Measurements from ENCODE around the gene CLSTN3. TPM values are rescaled to one million over a fixed set of nuclear protein-coding genes. Genes with fewer than 3 reads are reported as not detected.

The CLSTN3 gene
- total and polyA plus RNA-seq, 5 donors from 2014 or later: 2.2 to 64.9 (median 4.1) TPM

DNA sequence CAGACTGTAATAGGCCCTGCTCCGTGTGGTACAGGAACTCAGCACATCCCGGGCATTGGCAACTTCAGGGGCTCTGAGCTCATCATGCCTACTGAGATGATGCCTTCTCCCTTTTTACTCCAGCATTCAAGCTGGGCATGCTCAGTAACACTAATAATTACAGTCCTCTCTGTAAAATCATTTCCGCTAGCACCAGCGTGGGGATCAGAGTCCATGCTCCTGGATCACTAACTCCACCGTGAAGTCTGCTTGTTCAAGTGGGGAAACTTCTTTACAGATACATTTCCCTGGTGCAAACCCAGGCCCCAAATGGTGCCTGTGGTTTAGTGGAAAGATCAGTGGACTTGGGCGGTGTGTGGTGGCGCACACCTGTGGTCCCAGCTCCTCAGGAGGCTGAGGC is 16.7 kb downstream of the CLSTN3 start:
- no peaks in the 10 kb centered on the region for H3K27me3 ChIP-seq (ENCODE audit: control insufficient read depth, insufficient read depth, low read length)
- DNase-seq (no peak), ATAC-seq (ENCODE audit: low read depth in 2 of 2) (no peak)
- H3K36me3 ChIP-seq (ENCODE audit: control insufficient read depth, insufficient read depth, low read length): peaks cover 51% of the 10 kb centered on the region
- Mint-ChIP-seq H3K27ac (no peak overlapping the region), H3K4me1 (peaks cover 0 to 3% (median under 1%) of the 10 kb centered on the region in 4 donors), H3K9me3 (no peaks in the 10 kb centered on the region), H3K27me3 (no peaks in the 10 kb centered on the region), H3K4me3 (no peak overlapping the region), H3K36me3 (peaks cover 38% of the 10 kb centered on the region)
- no peaks in the 10 kb centered on the region for H3K4me1 ChIP-seq (ENCODE audit: control insufficient read depth, insufficient read depth, low read length, poor library complexity, severe bottlenecking)
- H3K27ac ChIP-seq (ENCODE audit: insufficient read depth, low read length, poor library complexity, severe bottlenecking): no peak overlapping the region
- H3K4me3 ChIP-seq (ENCODE audit: low read depth, low read length): no peak overlapping the region
- H3K9me3 ChIP-seq (ENCODE audit: control insufficient read depth in 2 of 2, low read length in 2 of 2): no peaks in the 10 kb centered on the region

DNA sequence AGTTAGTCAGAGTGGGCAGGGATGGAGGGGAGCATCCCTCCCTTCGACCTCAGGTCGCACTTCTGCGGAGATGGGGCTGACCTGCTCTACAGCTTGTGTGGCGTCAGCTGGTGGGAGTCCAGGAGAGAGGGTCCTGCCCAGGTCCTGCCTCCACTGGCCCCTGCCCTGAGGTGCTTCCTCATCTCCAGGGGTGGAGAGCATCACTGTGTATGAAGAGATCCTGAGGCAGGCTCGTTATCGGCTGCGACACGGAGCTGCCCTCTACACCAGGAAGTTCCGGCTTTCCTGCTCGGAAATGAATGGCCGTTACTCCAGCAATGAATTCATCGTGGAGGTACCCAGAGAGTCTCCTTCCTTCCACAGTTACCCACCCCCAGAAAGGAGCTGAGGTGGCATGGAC is 20.2 kb downstream of the CLSTN3 start:
- Mint-ChIP-seq H3K4me3 (no peak overlapping the region), H3K36me3 (peaks cover 49% of the 10 kb centered on the region), H3K9me3 (no peaks in the 10 kb centered on the region)

DNA sequence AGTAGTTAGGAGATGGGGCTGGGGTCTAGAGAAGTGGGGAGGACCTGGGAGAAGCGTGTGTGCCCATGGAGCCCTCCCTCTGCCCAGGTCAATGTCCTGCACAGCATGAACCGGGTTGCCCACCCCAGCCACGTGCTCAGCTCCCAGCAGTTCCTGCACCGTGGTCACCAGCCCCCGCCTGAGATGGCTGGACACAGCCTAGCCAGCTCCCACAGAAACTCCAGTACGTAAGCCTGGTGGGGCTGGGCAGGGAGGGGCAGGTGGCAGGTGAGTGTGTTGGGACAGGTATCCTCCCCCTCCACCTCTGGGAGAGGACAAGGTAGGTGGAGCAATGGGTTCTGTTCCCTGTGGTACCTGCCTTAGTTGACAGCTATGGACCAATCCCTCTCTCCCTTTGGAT is 20.7 kb downstream of the CLSTN3 start:
- Mint-ChIP-seq H3K4me3 (no peak overlapping the region), H3K27me3 (no peaks in the 10 kb centered on the region), H3K9me3 (no peaks in the 10 kb centered on the region), H3K36me3 (peaks cover 46% of the 10 kb centered on the region), H3K27ac (no peak overlapping the region), H3K4me1 (peaks cover 0 to 4% (median 1%) of the 10 kb centered on the region in 4 donors)
- no peak for ATAC-seq (ENCODE audit: low read depth in 2 of 2)
- no peak overlapping the region for H3K4me3 ChIP-seq (ENCODE audit: low read depth, low read length)
- H3K27ac ChIP-seq (ENCODE audit: insufficient read depth, low read length, poor library complexity, severe bottlenecking): no peak overlapping the region
- no peaks in the 10 kb centered on the region for H3K4me1 ChIP-seq (ENCODE audit: control insufficient read depth, insufficient read depth, low read length, poor library complexity, severe bottlenecking)
- no peak for DNase-seq
- H3K27me3 ChIP-seq (ENCODE audit: control insufficient read depth, insufficient read depth, low read length): no peaks in the 10 kb centered on the region
- no peaks in the 10 kb centered on the region for H3K9me3 ChIP-seq (ENCODE audit: control insufficient read depth in 2 of 2, low read length in 2 of 2)
- peaks cover 69% of the 10 kb centered on the region for H3K36me3 ChIP-seq (ENCODE audit: control insufficient read depth, insufficient read depth, low read length)

More for the DNA sequence above, 20.2 kb downstream of the CLSTN3 start:
- no peaks in the 10 kb centered on the region for H3K4me1 ChIP-seq (ENCODE audit: control insufficient read depth, insufficient read depth, low read length, poor library complexity, severe bottlenecking)
- H3K27ac Mint-ChIP-seq: no peak overlapping the region
- H3K27ac ChIP-seq (ENCODE audit: insufficient read depth, low read length, poor library complexity, severe bottlenecking): no peak overlapping the region
- no peaks in the 10 kb centered on the region for H3K27me3 ChIP-seq (ENCODE audit: control insufficient read depth, insufficient read depth, low read length)
- H3K9me3 ChIP-seq (ENCODE audit: control insufficient read depth in 2 of 2, low read length in 2 of 2): no peaks in the 10 kb centered on the region
- peaks cover 0 to 4% (median 2%) of the 10 kb centered on the region in 4 donors for H3K4me1 Mint-ChIP-seq
- ATAC-seq (ENCODE audit: low read depth in 2 of 2) (no peak), DNase-seq (no peak)
- H3K27me3 Mint-ChIP-seq: no peaks in the 10 kb centered on the region
- peaks cover 67% of the 10 kb centered on the region for H3K36me3 ChIP-seq (ENCODE audit: control insufficient read depth, insufficient read depth, low read length)
- no peak overlapping the region for H3K4me3 ChIP-seq (ENCODE audit: low read depth, low read length)

DNA sequence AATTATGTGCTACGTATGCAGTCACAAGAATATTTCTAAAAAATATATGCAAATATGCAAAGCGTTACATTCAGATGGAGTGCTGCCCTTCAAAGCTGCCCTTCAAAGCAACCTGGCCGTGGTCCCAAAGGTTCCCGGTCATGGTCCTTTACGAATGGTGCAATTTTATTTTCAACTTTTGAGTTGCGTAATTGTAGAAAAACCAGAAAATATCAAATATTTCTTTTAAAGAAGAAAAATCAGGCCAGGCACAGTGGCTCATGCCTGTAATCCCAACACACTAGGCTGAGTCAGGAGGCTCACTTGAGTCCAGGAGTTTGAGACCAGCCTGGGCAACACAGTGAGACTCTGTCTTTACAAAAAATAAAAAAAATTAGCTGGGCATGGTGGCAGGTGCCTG is 21.4 kb downstream of the CLSTN3 start:
- ATAC-seq (ENCODE audit: low read depth in 2 of 2) (no peak), DNase-seq (no peak)
- H3K4me1 Mint-ChIP-seq: peaks cover 0 to 4% (median under 1%) of the 10 kb centered on the region in 4 donors
- Histone ChIP-seq H3K36me3 (ENCODE audit: control insufficient read depth, insufficient read depth, low read length) (peaks cover 64% of the 10 kb centered on the region), H3K27me3 (ENCODE audit: control insufficient read depth, insufficient read depth, low read length) (no peaks in the 10 kb centered on the region), H3K9me3 (ENCODE audit: control insufficient read depth in 2 of 2, low read length in 2 of 2) (no peaks in the 10 kb centered on the region), H3K27ac (ENCODE audit: insufficient read depth, low read length, poor library complexity, severe bottlenecking) (no peak overlapping the region), H3K4me3 (ENCODE audit: low read depth, low read length) (no peak overlapping the region), H3K4me1 (ENCODE audit: control insufficient read depth, insufficient read depth, low read length, poor library complexity, severe bottlenecking) (no peaks in the 10 kb centered on the region)
- H3K27ac Mint-ChIP-seq: no peak overlapping the region
- H3K4me3 Mint-ChIP-seq: no peak overlapping the region
- H3K9me3 Mint-ChIP-seq: no peaks in the 10 kb centered on the region
- no peaks in the 10 kb centered on the region for H3K27me3 Mint-ChIP-seq
- peaks cover 40% of the 10 kb centered on the region for H3K36me3 Mint-ChIP-seq

DNA sequence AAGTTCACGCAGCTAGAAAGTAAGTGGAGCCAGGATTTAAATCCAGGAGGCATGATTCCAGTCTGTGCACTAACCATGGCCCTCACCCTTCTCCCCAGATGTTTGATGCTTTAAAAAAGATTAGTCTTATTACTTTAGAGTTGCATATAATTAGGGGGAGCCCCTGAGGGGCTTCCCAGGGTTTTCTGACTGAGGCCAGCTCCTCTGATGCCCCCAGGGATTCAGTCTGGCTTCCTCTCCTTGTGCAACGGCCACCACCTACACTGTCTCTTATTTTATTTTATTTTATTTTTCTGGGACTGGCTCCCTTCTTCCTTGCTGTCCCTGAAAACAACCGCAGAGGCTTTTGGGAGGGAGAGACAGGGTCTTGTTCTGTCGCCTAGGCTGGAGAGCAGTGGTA is 22.6 kb downstream of the CLSTN3 start:
- no peaks in the 10 kb centered on the region for H3K27me3 ChIP-seq (ENCODE audit: control insufficient read depth, insufficient read depth, low read length)
- Mint-ChIP-seq H3K27ac (peak overlapping the region in 1 of 3 donors; percentile 66), H3K4me3 (no peak overlapping the region), H3K27me3 (no peaks in the 10 kb centered on the region), H3K9me3 (no peaks in the 10 kb centered on the region), H3K4me1 (peaks cover 0 to 4% (median 0%) of the 10 kb centered on the region in 4 donors), H3K36me3 (peaks cover 41% of the 10 kb centered on the region)
- no peaks in the 10 kb centered on the region for H3K9me3 ChIP-seq (ENCODE audit: control insufficient read depth in 2 of 2, low read length in 2 of 2)
- peaks cover 61% of the 10 kb centered on the region for H3K36me3 ChIP-seq (ENCODE audit: control insufficient read depth, insufficient read depth, low read length)
- DNase-seq: no peak
- H3K27ac ChIP-seq (ENCODE audit: insufficient read depth, low read length, poor library complexity, severe bottlenecking): no peak overlapping the region
- no peaks in the 10 kb centered on the region for H3K4me1 ChIP-seq (ENCODE audit: control insufficient read depth, insufficient read depth, low read length, poor library complexity, severe bottlenecking)
- ATAC-seq (ENCODE audit: low read depth in 2 of 2): no peak
- H3K4me3 ChIP-seq (ENCODE audit: low read depth, low read length): no peak overlapping the region

DNA sequence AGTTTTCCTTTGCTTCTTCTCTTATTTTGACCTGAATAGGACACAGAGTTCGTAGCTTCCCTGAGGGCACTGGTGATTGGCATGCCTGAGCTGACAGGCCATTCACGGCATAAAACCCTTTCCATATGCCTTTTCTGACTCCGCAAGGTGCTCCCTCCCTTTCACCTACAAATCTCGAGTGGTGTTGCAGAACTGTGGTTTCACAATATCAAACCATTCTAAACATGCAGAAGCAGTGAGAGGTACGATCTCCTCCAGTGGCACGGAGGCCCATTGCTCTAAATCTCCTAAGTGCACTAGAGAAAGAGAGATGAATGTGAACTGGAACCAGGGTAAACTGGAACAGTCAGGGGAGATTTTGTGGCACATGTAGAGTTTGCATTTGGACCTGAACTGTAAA is 23.9 kb downstream of the CLSTN3 start:
- Histone ChIP-seq H3K27me3 (ENCODE audit: control insufficient read depth, insufficient read depth, low read length) (no peaks in the 10 kb centered on the region), H3K4me3 (ENCODE audit: low read depth, low read length) (no peak overlapping the region), H3K9me3 (ENCODE audit: control insufficient read depth in 2 of 2, low read length in 2 of 2) (no peaks in the 10 kb centered on the region), H3K27ac (ENCODE audit: insufficient read depth, low read length, poor library complexity, severe bottlenecking) (no peak overlapping the region), H3K4me1 (ENCODE audit: control insufficient read depth, insufficient read depth, low read length, poor library complexity, severe bottlenecking) (no peaks in the 10 kb centered on the region), H3K36me3 (ENCODE audit: control insufficient read depth, insufficient read depth, low read length) (peaks cover 53% of the 10 kb centered on the region)
- Mint-ChIP-seq H3K4me3 (no peak overlapping the region), H3K27ac (peak overlapping the region in 2 of 3 donors; percentile 31 to 76), H3K27me3 (no peaks in the 10 kb centered on the region), H3K9me3 (no peaks in the 10 kb centered on the region), H3K36me3 (peaks cover 29% of the 10 kb centered on the region), H3K4me1 (peaks cover 0 to 4% (median 0%) of the 10 kb centered on the region in 4 donors)
- no peak for DNase-seq
- no peak for ATAC-seq (ENCODE audit: low read depth in 2 of 2)

DNA sequence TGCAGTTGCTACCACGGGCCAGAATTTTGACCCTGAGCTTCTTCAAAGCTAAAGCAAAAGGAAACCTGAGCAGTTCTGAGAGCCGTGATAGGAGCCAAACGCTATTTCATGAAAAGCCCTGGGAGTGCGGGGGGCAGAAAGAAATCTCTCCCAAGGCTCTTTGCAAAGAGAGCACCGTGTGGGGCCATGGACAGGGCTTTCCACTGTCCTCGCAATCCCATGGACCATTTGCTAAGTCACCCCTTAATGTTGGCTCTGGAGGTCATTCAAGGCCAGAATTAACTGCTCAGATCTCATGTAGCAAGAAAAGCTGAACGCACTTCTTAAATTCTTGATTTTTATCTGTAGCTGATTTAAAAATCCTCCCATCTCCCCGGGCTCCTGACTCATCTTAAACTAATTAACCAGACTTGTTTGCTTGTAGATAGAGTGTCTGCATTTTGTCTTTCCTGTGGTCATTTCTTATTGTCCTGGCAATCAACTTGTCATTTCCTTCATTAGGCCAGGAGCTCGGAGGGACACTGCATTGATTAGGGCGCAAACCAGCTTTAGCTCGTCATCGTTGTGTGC is 24.8 kb downstream of the CLSTN3 start:
- no peaks in the 10 kb centered on the region for H3K4me1 ChIP-seq (ENCODE audit: control insufficient read depth, insufficient read depth, low read length, poor library complexity, severe bottlenecking)
- H3K9me3 Mint-ChIP-seq: no peaks in the 10 kb centered on the region
- H3K4me3 Mint-ChIP-seq: no peak overlapping the region
- no peak overlapping the region for H3K4me3 ChIP-seq (ENCODE audit: low read depth, low read length)
- no peaks in the 10 kb centered on the region for H3K27me3 ChIP-seq (ENCODE audit: control insufficient read depth, insufficient read depth, low read length)
- H3K4me1 Mint-ChIP-seq: peaks cover 0 to 4% (median 0%) of the 10 kb centered on the region in 4 donors
- H3K36me3 Mint-ChIP-seq: peaks cover 25% of the 10 kb centered on the region
- ATAC-seq (ENCODE audit: low read depth in 2 of 2) (no peak), DNase-seq (no peak)
- no peak overlapping the region for H3K27ac ChIP-seq (ENCODE audit: insufficient read depth, low read length, poor library complexity, severe bottlenecking)
- no peaks in the 10 kb centered on the region for H3K27me3 Mint-ChIP-seq
- H3K36me3 ChIP-seq (ENCODE audit: control insufficient read depth, insufficient read depth, low read length): peaks cover 44% of the 10 kb centered on the region
- peak overlapping the region in 1 of 3 donors; percentile 45 for H3K27ac Mint-ChIP-seq
- no peaks in the 10 kb centered on the region for H3K9me3 ChIP-seq (ENCODE audit: control insufficient read depth in 2 of 2, low read length in 2 of 2)

DNA sequence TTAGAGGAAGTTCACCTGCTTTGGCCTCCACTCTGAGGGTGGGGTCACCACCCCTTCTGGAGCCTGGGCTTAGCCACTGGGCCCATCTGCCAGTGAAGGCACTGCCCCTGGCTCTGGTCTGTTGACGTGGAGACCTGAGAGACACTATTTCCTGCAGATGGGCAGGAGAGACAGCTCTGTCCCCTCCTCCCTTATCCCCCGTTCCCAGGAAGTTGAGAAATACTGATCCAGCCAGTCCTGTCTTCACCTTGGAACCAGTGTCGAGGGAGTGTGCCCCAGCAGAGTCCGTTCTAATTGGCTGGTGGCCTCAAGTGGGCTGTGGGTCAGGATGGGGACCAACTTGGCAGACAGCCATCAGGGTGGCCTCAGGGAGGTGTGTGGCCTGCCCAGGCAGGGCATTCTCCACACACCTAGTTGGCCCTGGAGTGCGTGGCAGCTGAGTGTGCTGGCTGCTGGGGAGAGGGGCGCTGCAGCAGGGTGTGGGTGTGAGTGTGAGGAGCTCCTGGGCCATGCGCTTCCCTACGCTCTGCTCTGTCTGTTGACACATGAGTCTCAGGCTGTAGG is 25.4 kb downstream of the CLSTN3 start:
- no peak overlapping the region for H3K4me3 ChIP-seq (ENCODE audit: low read depth, low read length)
- no peaks in the 10 kb centered on the region for H3K27me3 ChIP-seq (ENCODE audit: control insufficient read depth, insufficient read depth, low read length)
- peaks cover 0 to 4% (median 1%) of the 10 kb centered on the region in 4 donors for H3K4me1 Mint-ChIP-seq
- DNase-seq (no peak), ATAC-seq (ENCODE audit: low read depth in 2 of 2) (no peak)
- H3K4me1 ChIP-seq (ENCODE audit: control insufficient read depth, insufficient read depth, low read length, poor library complexity, severe bottlenecking): no peaks in the 10 kb centered on the region
- no peak overlapping the region for H3K4me3 Mint-ChIP-seq
- H3K36me3 ChIP-seq (ENCODE audit: control insufficient read depth, insufficient read depth, low read length): peaks cover 38% of the 10 kb centered on the region
- H3K27me3 Mint-ChIP-seq: no peaks in the 10 kb centered on the region
- peaks cover 24% of the 10 kb centered on the region for H3K36me3 Mint-ChIP-seq
- no peaks in the 10 kb centered on the region for H3K9me3 Mint-ChIP-seq
- no peaks in the 10 kb centered on the region for H3K9me3 ChIP-seq (ENCODE audit: control insufficient read depth in 2 of 2, low read length in 2 of 2)
- no peak overlapping the region for H3K27ac ChIP-seq (ENCODE audit: insufficient read depth, low read length, poor library complexity, severe bottlenecking)
- no peak overlapping the region for H3K27ac Mint-ChIP-seq
